IMR-90 (cell line): ENCODE results near the gene CRIP1. TPM values are rescaled to one million over a fixed set of nuclear protein-coding genes. Genes with fewer than 3 reads are reported as not detected.

ENCODE experiments used
- ATAC-seq: fragments of 200-7000 bp; cut with Tn5 transposase; 2 replicates; pipeline ENCODE4 v1.9.1; 2020; ENCODE audit warnings: low read depth, mild to moderate bottlenecking, moderate library complexity
- BruUV-seq: library from RNA; stranded (reverse); fragments of 400-500 nt; replicated peaks from 2 replicates; lab custom pipeline; 2021; lab: Mats Ljungman, UMichigan
- CTCF ChIA-PET: fragments of 300-600 bp; formaldehyde crosslinking; extraction: SDS; loops from one replicate; lab custom pipeline; 2021; ENCODE audit warnings: antibody characterized with exemption; lab: Yijun Ruan, JAX
- POLR2A ChIA-PET: fragments of 300-600 bp; sonication (Branson Sonifier 250); formaldehyde crosslinking; loops from one replicate; lab custom pipeline; 2022; ENCODE audit warnings: antibody characterized with exemption; ENCODE audit not compliant: unreplicated experiment; lab: Charles Lee
- DNase-seq: peaks from one replicate; pipeline ENCODE4 v3.0.0; 2013
- H2AFZ ChIP-seq: replicated peaks from 2 replicates; pipeline ENCODE3; 2013; ENCODE audit warnings: low read length, mild to moderate bottlenecking; ENCODE audit not compliant: poor library complexity
- H2AK5ac ChIP-seq: 2 replicates; pipeline ENCODE4 v1.6.1; 2013; ENCODE audit warnings: low read depth, low read length, inconsistent platforms
- H2AK9ac ChIP-seq: replicated peaks from 2 replicates; pipeline ENCODE3; 2013; ENCODE audit warnings: mild to moderate bottlenecking, low read depth, low read length, moderate library complexity; ENCODE audit not compliant: poor library complexity
- H2BK120ac ChIP-seq: 2 replicates; pipeline ENCODE4 v1.6.1; 2013; ENCODE audit warnings: low read depth, low read length, inconsistent platforms
- H2BK15ac ChIP-seq: 3 replicates; pipeline ENCODE4 v1.6.1; 2013; ENCODE audit warnings: low read depth, low read length, inconsistent platforms
- H2BK20ac ChIP-seq: 2 replicates; pipeline ENCODE4 v1.6.1; 2013; ENCODE audit warnings: low read depth, mild to moderate bottlenecking, inconsistent platforms, low read length, moderate library complexity
- H2BK5ac ChIP-seq: 2 replicates; pipeline ENCODE4 v1.6.1; 2013; ENCODE audit warnings: mild to moderate bottlenecking, low read depth, low read length, inconsistent platforms; ENCODE audit not compliant: poor library complexity, severe bottlenecking
- H3K14ac ChIP-seq: replicated peaks from 2 replicates; pipeline ENCODE4 v1.6.1; 2013; ENCODE audit warnings: low read depth, low read length, inconsistent platforms
- H3K18ac ChIP-seq: 2 replicates; pipeline ENCODE4 v1.6.1; 2013; ENCODE audit warnings: low read depth, low read length, control low read depth
- H3K23ac ChIP-seq: 2 replicates; pipeline ENCODE4 v1.6.1; 2013; ENCODE audit warnings: low read depth, low read length, inconsistent platforms
- H3K27ac ChIP-seq: 2 replicates; pipeline ENCODE4 v1.5.1; 2013; ENCODE audit warnings: mild to moderate bottlenecking, control low read depth, low read length; ENCODE audit not compliant: insufficient read depth
- H3K27me3 ChIP-seq: 2 replicates; pipeline ENCODE4 v1.6.1; 2013; ENCODE audit warnings: low read length; ENCODE audit not compliant: control insufficient read depth, insufficient read depth
- H3K36me3 ChIP-seq: 2 replicates; pipeline ENCODE4 v1.6.1; 2013; ENCODE audit warnings: low read length, mixed read lengths; ENCODE audit not compliant: control insufficient read depth, insufficient read depth
- H3K4ac ChIP-seq: 2 replicates; pipeline ENCODE4 v1.6.1; 2013; ENCODE audit warnings: low read depth, low read length, inconsistent platforms
- H3K4me1 ChIP-seq: 2 replicates; pipeline ENCODE4 v1.6.1; 2013; ENCODE audit warnings: low read length, mixed read lengths; ENCODE audit not compliant: control insufficient read depth, insufficient read depth
- H3K4me2 ChIP-seq: 2 replicates; pipeline ENCODE4 v1.6.1; 2013; ENCODE audit warnings: low read depth, mild to moderate bottlenecking, control low read depth, low read length, moderate library complexity
- H3K4me3 ChIP-seq: 2 replicates; pipeline ENCODE4 v1.5.1; 2013; ENCODE audit warnings: low read depth, mild to moderate bottlenecking, control low read depth, low read length, moderate library complexity; ENCODE audit not compliant: insufficient read depth
- H3K56ac ChIP-seq: 2 replicates; pipeline ENCODE4 v1.6.1; 2013; ENCODE audit warnings: low read length, inconsistent platforms; ENCODE audit not compliant: insufficient read depth; ENCODE audit errors: extremely low read depth
- H3K79me1 ChIP-seq, 2 experiments: 2 replicates each; pipeline ENCODE4 v1.6.1; 2013; ENCODE audit warnings: low read length in 2 of 2, inconsistent platforms in 1 of 2, low read depth in 1 of 2
- H3K9ac ChIP-seq: 2 replicates; pipeline ENCODE4 v1.6.1; 2013; ENCODE audit warnings: low read depth, low read length, control low read depth
- H3K9me1 ChIP-seq: 2 replicates; pipeline ENCODE4 v1.6.1; 2013; ENCODE audit warnings: low read length, inconsistent platforms; ENCODE audit not compliant: insufficient read depth
- H3K9me3 ChIP-seq: 2 replicates; pipeline ENCODE4 v1.6.1; 2013; ENCODE audit warnings: low read length; ENCODE audit not compliant: control insufficient read depth, insufficient read depth
- H4K20me1 ChIP-seq: 2 replicates; pipeline ENCODE4 v1.6.1; 2013; ENCODE audit warnings: low read length, inconsistent platforms; ENCODE audit not compliant: insufficient read depth
- H4K5ac ChIP-seq: 2 replicates; pipeline ENCODE4 v1.6.1; 2013; ENCODE audit warnings: mild to moderate bottlenecking, low read depth, low read length, control low read depth
- H4K8ac ChIP-seq, 2 experiments: 2 replicates each; pipeline ENCODE4 v1.6.1; 2013; ENCODE audit warnings: low read depth in 2 of 2, low read length in 2 of 2, control low read depth in 1 of 2, inconsistent platforms in 1 of 2
- H4K91ac ChIP-seq: 2 replicates; pipeline ENCODE4 v1.6.1; 2013; ENCODE audit warnings: low read depth, low read length, inconsistent platforms; ENCODE audit not compliant: insufficient read depth
- BHLHE40 ChIP-seq: fragments of 150-350 bp; IDR thresholded peaks from 2 replicates; pipeline ENCODE4 v1.6.1; 2016; ENCODE audit warnings: mild to moderate bottlenecking, low read depth, low read length
- CEBPB ChIP-seq: IDR thresholded peaks from 2 replicates; pipeline ENCODE4 v1.6.1; 2012; ENCODE audit warnings: low read depth, low read length, improper control_type of control experiment
- FOS ChIP-seq: fragments of 150-350 bp; IDR thresholded peaks from 2 replicates; pipeline ENCODE4 v1.6.1; 2016; ENCODE audit warnings: low read depth, low read length
- MAFK ChIP-seq: IDR thresholded peaks from 2 replicates; pipeline ENCODE4 v1.6.1; 2012; ENCODE audit warnings: low read depth, low read length, improper control_type of control experiment
- MAZ ChIP-seq: IDR thresholded peaks from 2 replicates; pipeline ENCODE4 v1.6.1; 2012; ENCODE audit warnings: low read depth, mild to moderate bottlenecking, low read length, improper control_type of control experiment, moderate library complexity, borderline replicate concordance
- NFE2L2 ChIP-seq: fragments of 150-350 bp; IDR thresholded peaks from 2 replicates; pipeline ENCODE4 v1.6.1; 2016; ENCODE audit warnings: low read depth, mild to moderate bottlenecking, low read length
- POLR2A ChIP-seq: IDR thresholded peaks from 2 replicates; pipeline ENCODE4 v1.6.1; 2012; ENCODE audit warnings: mild to moderate bottlenecking, low read depth, low read length
- RAD21 ChIP-seq: IDR thresholded peaks from 2 replicates; pipeline ENCODE4 v1.6.1; 2012; ENCODE audit warnings: low read length, improper control_type of control experiment
- SMC3 ChIP-seq: fragments of 150-350 bp; IDR thresholded peaks from 2 replicates; pipeline ENCODE4 v1.6.1; 2016; ENCODE audit warnings: low read depth, mild to moderate bottlenecking, antibody characterized with exemption, low read length, moderate library complexity
- WGBS, 2 experiments: methylation state at CpG; one replicate each; pipeline versions ENCODE4 v1.1.5 to v1.1.7; 2013; ENCODE audit warnings: missing lambda C conversion rate in 2 of 2; ENCODE audit not compliant: insufficient read length in 1 of 2; ENCODE audit errors: extremely low coverage in 2 of 2; 5-methylcytosine and 5-hydroxymethylcytosine counted together
- dilution Hi-C: fragments of 300-500 bp; cut with HindIII; formaldehyde crosslinking; loops from one replicate; pipeline ENCODE4 v1.14.3; 2018; ENCODE audit warnings: low sequenced_read_pairs; ENCODE audit not compliant: unreplicated experiment
- in situ Hi-C: fragments of 300-500 bp; cut with MboI; formaldehyde crosslinking; loops from 3 replicates; pipeline ENCODE4 v1.14.3; 2019; ENCODE audit warnings: low sequenced_read_pairs, inconsistent platforms, mixed read lengths
- intact Hi-C: fragments of 100-400 bp; cut with micrococcal nuclease; formaldehyde crosslinking; loops from 2 replicates; pipeline ENCODE4 v1.10.0; 2022
- polyA plus RNA-seq, 3 experiments: library from polyadenylated mRNA; depleted of rRNA; stranded (reverse); fragments of >200 nt; gene quantifications; 2 replicates each; pipeline ENCODE4 v1.2.3, GENCODE V29; 2012; ENCODE audit warnings: low replicate concordance in 1 of 3
- total RNA-seq: library from RNA; depleted of rRNA; stranded (reverse); fragments of >200 nt; gene quantifications from 2 replicates; pipeline ENCODE4 v1.2.3, GENCODE V29; 2012
- TF ChIP-seq, protein P1 (sequence below): fragments of 150-350 bp; IDR thresholded peaks from 2 replicates; pipeline ENCODE4 v1.6.1; 2017; ENCODE audit warnings: mild to moderate bottlenecking, antibody characterized with exemption, low read length, low read depth
- TF ChIP-seq, protein P2 (sequence below): conservative IDR thresholded peaks from 2 replicates; pipeline ENCODE4 v1.5.1; 2012; ENCODE audit warnings: mild to moderate bottlenecking, low read depth, low read length, improper control_type of control experiment

CRIP1 gene
- total and polyA plus RNA-seq, 2 of the 4 experiments (the other 2 are of a cell fraction): 0.21 TPM; not detected in 1

DNA sequence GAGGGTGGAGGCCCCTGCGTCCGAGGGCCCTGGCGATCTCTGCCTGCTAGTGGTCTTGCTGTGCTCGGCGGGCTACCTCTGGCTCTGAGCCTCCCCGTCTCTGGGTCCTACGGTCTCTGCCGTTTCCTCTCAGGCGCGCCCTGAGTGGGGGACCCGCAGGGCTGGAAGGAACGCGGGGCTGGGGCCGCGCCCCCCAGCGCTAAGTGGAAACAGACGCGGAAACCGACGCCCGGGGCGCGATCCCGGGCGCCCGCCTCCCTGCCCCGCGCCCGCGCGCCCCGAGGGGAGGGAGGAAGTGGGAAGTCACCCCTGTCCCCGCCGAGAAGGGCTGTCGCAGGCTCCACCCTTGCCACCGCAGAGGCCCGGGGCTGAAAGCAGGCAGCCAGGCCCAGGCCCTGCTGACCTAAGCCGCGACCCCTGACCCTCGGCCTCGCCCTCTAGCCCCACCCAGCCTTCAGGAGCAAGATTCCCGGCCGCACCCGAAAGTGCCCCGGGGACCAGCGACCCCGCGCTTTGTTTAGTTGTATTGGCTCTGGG is 831 bp downstream of the CRIP1 start:
- TF ChIP-seq POLR2A (no peak), MAFK (no peak), BHLHE40 (no peak), MAZ (no peak), RAD21 (no peak), FOS (no peak), NFE2L2 (no peak), SMC3 (no peak), CEBPB (no peak)
- TF ChIP-seq, protein P1, sequence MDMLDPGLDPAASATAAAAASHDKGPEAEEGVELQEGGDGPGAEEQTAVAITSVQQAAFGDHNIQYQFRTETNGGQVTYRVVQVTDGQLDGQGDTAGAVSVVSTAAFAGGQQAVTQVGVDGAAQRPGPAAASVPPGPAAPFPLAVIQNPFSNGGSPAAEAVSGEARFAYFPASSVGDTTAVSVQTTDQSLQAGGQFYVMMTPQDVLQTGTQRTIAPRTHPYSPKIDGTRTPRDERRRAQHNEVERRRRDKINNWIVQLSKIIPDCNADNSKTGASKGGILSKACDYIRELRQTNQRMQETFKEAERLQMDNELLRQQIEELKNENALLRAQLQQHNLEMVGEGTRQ: no peak
- TF ChIP-seq, protein P2, sequence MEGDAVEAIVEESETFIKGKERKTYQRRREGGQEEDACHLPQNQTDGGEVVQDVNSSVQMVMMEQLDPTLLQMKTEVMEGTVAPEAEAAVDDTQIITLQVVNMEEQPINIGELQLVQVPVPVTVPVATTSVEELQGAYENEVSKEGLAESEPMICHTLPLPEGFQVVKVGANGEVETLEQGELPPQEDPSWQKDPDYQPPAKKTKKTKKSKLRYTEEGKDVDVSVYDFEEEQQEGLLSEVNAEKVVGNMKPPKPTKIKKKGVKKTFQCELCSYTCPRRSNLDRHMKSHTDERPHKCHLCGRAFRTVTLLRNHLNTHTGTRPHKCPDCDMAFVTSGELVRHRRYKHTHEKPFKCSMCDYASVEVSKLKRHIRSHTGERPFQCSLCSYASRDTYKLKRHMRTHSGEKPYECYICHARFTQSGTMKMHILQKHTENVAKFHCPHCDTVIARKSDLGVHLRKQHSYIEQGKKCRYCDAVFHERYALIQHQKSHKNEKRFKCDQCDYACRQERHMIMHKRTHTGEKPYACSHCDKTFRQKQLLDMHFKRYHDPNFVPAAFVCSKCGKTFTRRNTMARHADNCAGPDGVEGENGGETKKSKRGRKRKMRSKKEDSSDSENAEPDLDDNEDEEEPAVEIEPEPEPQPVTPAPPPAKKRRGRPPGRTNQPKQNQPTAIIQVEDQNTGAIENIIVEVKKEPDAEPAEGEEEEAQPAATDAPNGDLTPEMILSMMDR: no peak
- Histone ChIP-seq H3K9me3 (no peaks in the 10 kb centered on the region), H3K27me3 (peaks cover 25% of the 10 kb centered on the region; the same call in 1 of the 2 replicates), H4K91ac (no peak overlapping the region), H4K5ac (no peak overlapping the region), H3K18ac (no peak overlapping the region), H2AK5ac (no peak overlapping the region), H3K14ac (no peak overlapping the region), H2AK9ac (no peak overlapping the region), H2BK20ac (no peak overlapping the region), H2BK120ac (no peak overlapping the region), H2BK15ac (no peak overlapping the region), H3K9ac (no peak overlapping the region), H2AFZ (no peak overlapping the region), H3K4me1 (peaks cover 2% of the 10 kb centered on the region; the same call in 1 of the 2 replicates), H3K36me3 (no peaks in the 10 kb centered on the region), H4K8ac (no peak overlapping the region), H3K4me2 (no peak overlapping the region), H3K56ac (no peak overlapping the region), H3K23ac (no peak overlapping the region), H3K27ac (no peak overlapping the region), H4K20me1 (peaks cover 6% of the 10 kb centered on the region; the same call in 1 of the 2 replicates), H3K4me3 (no peak overlapping the region), H3K9me1 (peaks cover 6% of the 10 kb centered on the region; the same call in 1 of the 2 replicates), H2BK5ac (no peak overlapping the region), H3K4ac (no peak overlapping the region), H3K79me1 (peaks cover 0 to 5% of the 10 kb centered on the region in 2 experiments; a peak in 1 of 4 replicates)
- dilution Hi-C loops (no loop called here), intact Hi-C loops (no loop called here), in situ Hi-C loops (no loop called here)
- POLR2A ChIA-PET: no interaction called here
- no peak for DNase-seq
- no peak for ATAC-seq
- CTCF ChIA-PET: no interaction called here
- no TSS peak for BruUV-seq
- WGBS, 2 experiments: 22% methylated on average over 11 of the region's 48 CpGs; no CpG with 5 or more reads in 1 of the 2 experiments
